Endothelial cell of umbilical vein (primary cell): Measurements from ENCODE around the gene EFCAB5. TPM values are rescaled to one million over a fixed set of nuclear protein-coding genes. Genes with fewer than 3 reads are reported as not detected.

Experiments used
- BruUV-seq: library from RNA; stranded (reverse); fragments of 400-500 nt; replicated peaks from 2 replicates; lab custom pipeline; 2021; lab: Mats Ljungman, UMichigan
- CTCF ChIA-PET: fragments of 300-600, 350-600 bp; sonication (Branson Sonifier 250); formaldehyde crosslinking; loops from one replicate; lab custom pipeline; 2021; ENCODE audit warnings: antibody characterized with exemption, inconsistent platforms; lab: Charles Lee
- POLR2A ChIA-PET: fragments of 300-600, 350-600 bp; sonication (Branson Sonifier 250); formaldehyde crosslinking; loops from one replicate; lab custom pipeline; 2021; ENCODE audit warnings: antibody characterized with exemption, inconsistent platforms; lab: Charles Lee
- DNase-seq: peaks from one replicate; pipeline ENCODE4 v3.0.0-alpha.2; 2011; ENCODE audit warnings: low read depth, low spot score
- FAIRE-seq: peaks from 2 replicates; lab custom pipeline; 2011; peaks lifted over from hg19 to GRCh38; lab: Jason Lieb, UNC
- H2AFZ ChIP-seq: 2 replicates; pipeline ENCODE4 v1.6.0; 2012; ENCODE audit warnings: low read depth, low read length, control low read depth, inconsistent platforms
- H3K27ac ChIP-seq: 2 replicates; pipeline ENCODE4 v1.5.1; 2011; ENCODE audit warnings: low read depth, mild to moderate bottlenecking, control low read depth, low read length, moderate library complexity; ENCODE audit not compliant: insufficient read depth
- H3K27me3 ChIP-seq, 2 experiments: 2 replicates each; pipeline versions ENCODE4 v1.6.0 to v1.6.1; 2011; ENCODE audit warnings: low read length in 2 of 2, mixed read lengths in 1 of 2; ENCODE audit not compliant: control insufficient read depth in 2 of 2, insufficient read depth in 2 of 2
- H3K36me3 ChIP-seq, 2 experiments: 2 replicates in 1 of 2; 3 replicates in 1 of 2; pipeline ENCODE4 v1.5.1; 2011; ENCODE audit warnings: low read length in 2 of 2, mild to moderate bottlenecking in 1 of 2, moderate library complexity in 1 of 2; ENCODE audit not compliant: control insufficient read depth in 2 of 2, insufficient read depth in 2 of 2; ENCODE audit errors: extremely low read depth in 1 of 2
- H3K4me1 ChIP-seq: 3 replicates; pipeline ENCODE4 v1.5.1; 2011; ENCODE audit warnings: mild to moderate bottlenecking, low read length; ENCODE audit not compliant: control insufficient read depth, insufficient read depth; ENCODE audit errors: extremely low read depth
- H3K4me2 ChIP-seq: 2 replicates; pipeline ENCODE4 v1.6.1; 2011; ENCODE audit warnings: low read length, control low read depth, mixed read lengths; ENCODE audit not compliant: insufficient read depth
- H3K4me3 ChIP-seq, 3 experiments: fragments of 200-600 bp in 1 of 3; sonication (generic), shearing (Covaris generic) in 1 of 3; replicated peaks in 1 of 3; 2 replicates each; pipeline ENCODE4 v1.5.1; 2011 to 2016; ENCODE audit warnings: control low read depth in 3 of 3, low read length in 3 of 3, mild to moderate bottlenecking in 2 of 3, inconsistent platforms in 1 of 3, low read depth in 1 of 3, moderate library complexity in 1 of 3; ENCODE audit not compliant: insufficient read depth in 1 of 3
- H3K79me2 ChIP-seq: 2 replicates; pipeline ENCODE4 v1.6.0; 2012; ENCODE audit warnings: low read length, inconsistent platforms; ENCODE audit not compliant: control insufficient read depth, insufficient read depth
- H3K9ac ChIP-seq: replicated peaks from 2 replicates; pipeline ENCODE3; 2011; ENCODE audit warnings: low read length, control low read depth; ENCODE audit not compliant: insufficient read depth; ENCODE audit errors: extremely low read depth
- H3K9me1 ChIP-seq: replicated peaks from 3 replicates; pipeline ENCODE4 v1.6.0; 2011; ENCODE audit warnings: mild to moderate bottlenecking, low read length; ENCODE audit not compliant: control insufficient read depth, insufficient read depth; ENCODE audit errors: extremely low read depth
- H3K9me3 ChIP-seq: replicated peaks from 2 replicates; pipeline ENCODE4 v1.5.1; 2012; ENCODE audit warnings: low read length, inconsistent platforms; ENCODE audit not compliant: control insufficient read depth, insufficient read depth
- H4K20me1 ChIP-seq: replicated peaks from 2 replicates; pipeline ENCODE3; 2011; ENCODE audit warnings: mild to moderate bottlenecking, low read length; ENCODE audit not compliant: control insufficient read depth, insufficient read depth; ENCODE audit errors: extremely low read depth
- EZH2 ChIP-seq: IDR thresholded peaks from 2 replicates; pipeline ENCODE4 v1.6.1; 2012; ENCODE audit warnings: borderline replicate concordance, low read depth, mild to moderate bottlenecking, moderate library complexity, low read length, inconsistent platforms; ENCODE audit not compliant: severe bottlenecking
- FOS ChIP-seq: IDR thresholded peaks from 2 replicates; pipeline ENCODE4 v1.6.1; 2011; ENCODE audit warnings: mild to moderate bottlenecking, low read length, moderate library complexity, borderline replicate concordance; ENCODE audit not compliant: insufficient read depth
- GATA2 ChIP-seq: IDR thresholded peaks from 2 replicates; pipeline ENCODE4 v1.7.0; 2011; ENCODE audit warnings: low read depth, mild to moderate bottlenecking, moderate library complexity, mixed read lengths, low read length; ENCODE audit not compliant: insufficient read length, insufficient read depth
- JUN ChIP-seq: IDR thresholded peaks from 2 replicates; pipeline ENCODE4 v1.6.1; 2011; ENCODE audit warnings: borderline replicate concordance, low read depth; ENCODE audit not compliant: insufficient read length, insufficient read depth
- MYC ChIP-seq: IDR thresholded peaks from one replicate; pipeline ENCODE4 v1.6.1; 2011; ENCODE audit warnings: mild to moderate bottlenecking, low read depth, low read length
- POLR2A ChIP-seq: IDR thresholded peaks from 2 replicates; pipeline ENCODE4 v1.6.1; 2012; ENCODE audit warnings: low read depth, mild to moderate bottlenecking, control low read depth, low read length
- POLR2AphosphoS5 ChIP-seq: IDR thresholded peaks from 2 replicates; pipeline ENCODE4 v1.6.1; 2012; ENCODE audit warnings: low read depth, mild to moderate bottlenecking, control low read depth, low read length, moderate library complexity; ENCODE audit not compliant: insufficient read depth
- dilution Hi-C: fragments of 300-500 bp; cut with MboI; formaldehyde crosslinking; loops from one replicate; pipeline ENCODE4 v1.15.0; 2019; ENCODE audit warnings: low sequenced_read_pairs; ENCODE audit not compliant: extremely low pct_ligation_motif_present
- intact Hi-C: fragments of 100-400 bp; cut with micrococcal nuclease; formaldehyde crosslinking; loops from one replicate; pipeline ENCODE4 v1.10.0; 2022
- polyA plus RNA-seq, 4 experiments: library from polyadenylated mRNA; depleted of rRNA in 3 of 4; stranded (reverse) in 3 of 4; unstranded in 1 of 4; fragments of >200 nt; gene quantifications; 2 replicates each; pipeline versions ENCODE4 v1.2.1 to v1.2.3, GENCODE V29; 2011 to 2012; ENCODE audit warnings: missing spikeins in 1 of 4
- total RNA-seq: library from RNA; stranded (reverse); gene quantifications from 2 replicates; pipeline ENCODE4 v1.2.3, GENCODE V29; 2021
- TF ChIP-seq, protein P1 (sequence below), 2 donors: IDR thresholded peaks; 1 replicate in 1 of 2; 2 replicates in 1 of 2; pipeline ENCODE4 v1.5.1; 2011; ENCODE audit warnings: low read length in 2 of 2, mild to moderate bottlenecking in 2 of 2, moderate library complexity in 2 of 2, control low read depth in 1 of 2, inconsistent platforms in 1 of 2, low read depth in 1 of 2; ENCODE audit not compliant: insufficient read depth in 1 of 2; ENCODE audit errors: extremely low read depth in 1 of 2
- TF ChIP-seq, protein P2 (sequence below): IDR thresholded peaks from 2 replicates; pipeline ENCODE4 v1.6.1; 2011; ENCODE audit not compliant: insufficient read depth, insufficient read length

Gene EFCAB5
- total and polyA plus RNA-seq, 2 donors (not counting 3 experiments of a cell fraction or from before 2014, with no cell fraction given), result 0.04 to 0.40 TPM

DNA sequence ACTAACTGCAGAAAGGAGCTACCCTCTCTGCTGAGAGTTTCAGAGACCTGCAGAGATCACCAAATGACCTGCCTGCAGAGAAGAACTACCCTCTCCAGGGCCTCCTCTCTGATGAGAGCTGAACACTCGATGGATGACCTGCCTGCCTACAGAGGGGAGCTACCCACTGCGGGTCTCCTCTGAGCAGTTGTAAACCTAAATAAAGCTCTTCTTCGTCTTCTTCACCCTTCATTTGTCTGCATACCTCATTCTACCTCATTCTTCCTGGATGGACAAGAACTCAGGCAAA lies 35.6 kb upstream of the EFCAB5 start:
- no peak overlapping the region for H3K4me3 ChIP-seq
- no peaks in the 10 kb centered on the region for H3K4me1 ChIP-seq
- H3K79me2 ChIP-seq, result peaks cover 43% of the 10 kb centered on the region
- no peaks in the 10 kb centered on the region for H3K36me3 ChIP-seq
- no peaks in the 10 kb centered on the region for H3K9me3 ChIP-seq
- POLR2A ChIA-PET, result no interaction called here
- intact Hi-C loops (no loop called here), dilution Hi-C loops (no loop called here)
- no peak overlapping the region for H2AFZ ChIP-seq
- no peak for DNase-seq
- H3K4me2 ChIP-seq, result no peak overlapping the region
- H3K27ac ChIP-seq, result no peak overlapping the region
- H3K27me3 ChIP-seq, result no peaks in the 10 kb centered on the region
- CTCF ChIA-PET, result interaction anchor here (1.0 kb wide), 1 partner anchor 16 kb away, joined by 3 read pairs; no protein-coding TSS in a partner anchor
- peaks cover 3% of the 10 kb centered on the region for H4K20me1 ChIP-seq
- H3K9me1 ChIP-seq, result no peaks in the 10 kb centered on the region
- BruUV-seq, result no TSS peak
- FAIRE-seq, result no peak
- H3K9ac ChIP-seq, result no peak overlapping the region
- TF ChIP-seq, protein P1, sequence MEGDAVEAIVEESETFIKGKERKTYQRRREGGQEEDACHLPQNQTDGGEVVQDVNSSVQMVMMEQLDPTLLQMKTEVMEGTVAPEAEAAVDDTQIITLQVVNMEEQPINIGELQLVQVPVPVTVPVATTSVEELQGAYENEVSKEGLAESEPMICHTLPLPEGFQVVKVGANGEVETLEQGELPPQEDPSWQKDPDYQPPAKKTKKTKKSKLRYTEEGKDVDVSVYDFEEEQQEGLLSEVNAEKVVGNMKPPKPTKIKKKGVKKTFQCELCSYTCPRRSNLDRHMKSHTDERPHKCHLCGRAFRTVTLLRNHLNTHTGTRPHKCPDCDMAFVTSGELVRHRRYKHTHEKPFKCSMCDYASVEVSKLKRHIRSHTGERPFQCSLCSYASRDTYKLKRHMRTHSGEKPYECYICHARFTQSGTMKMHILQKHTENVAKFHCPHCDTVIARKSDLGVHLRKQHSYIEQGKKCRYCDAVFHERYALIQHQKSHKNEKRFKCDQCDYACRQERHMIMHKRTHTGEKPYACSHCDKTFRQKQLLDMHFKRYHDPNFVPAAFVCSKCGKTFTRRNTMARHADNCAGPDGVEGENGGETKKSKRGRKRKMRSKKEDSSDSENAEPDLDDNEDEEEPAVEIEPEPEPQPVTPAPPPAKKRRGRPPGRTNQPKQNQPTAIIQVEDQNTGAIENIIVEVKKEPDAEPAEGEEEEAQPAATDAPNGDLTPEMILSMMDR (IDR thresholded peaks at IDR 0.05; ENCODE audit: extremely low read depth in 1 of 2, insufficient read depth in 1 of 2, low read depth in 1 of 2, low read length in 2 of 2), result no peak
- no peak for TF ChIP-seq FOS
- no peak for TF ChIP-seq JUN
- TF ChIP-seq POLR2A, result no peak
- no peak for TF ChIP-seq MYC
- no peak for TF ChIP-seq EZH2
- TF ChIP-seq, protein P2, sequence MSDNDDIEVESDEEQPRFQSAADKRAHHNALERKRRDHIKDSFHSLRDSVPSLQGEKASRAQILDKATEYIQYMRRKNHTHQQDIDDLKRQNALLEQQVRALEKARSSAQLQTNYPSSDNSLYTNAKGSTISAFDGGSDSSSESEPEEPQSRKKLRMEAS, result no peak
- no peak for TF ChIP-seq GATA2
- TF ChIP-seq POLR2AphosphoS5, result no peak
